Measurements from ENCODE around the gene FYB1.

FYB1 gene

DNA sequence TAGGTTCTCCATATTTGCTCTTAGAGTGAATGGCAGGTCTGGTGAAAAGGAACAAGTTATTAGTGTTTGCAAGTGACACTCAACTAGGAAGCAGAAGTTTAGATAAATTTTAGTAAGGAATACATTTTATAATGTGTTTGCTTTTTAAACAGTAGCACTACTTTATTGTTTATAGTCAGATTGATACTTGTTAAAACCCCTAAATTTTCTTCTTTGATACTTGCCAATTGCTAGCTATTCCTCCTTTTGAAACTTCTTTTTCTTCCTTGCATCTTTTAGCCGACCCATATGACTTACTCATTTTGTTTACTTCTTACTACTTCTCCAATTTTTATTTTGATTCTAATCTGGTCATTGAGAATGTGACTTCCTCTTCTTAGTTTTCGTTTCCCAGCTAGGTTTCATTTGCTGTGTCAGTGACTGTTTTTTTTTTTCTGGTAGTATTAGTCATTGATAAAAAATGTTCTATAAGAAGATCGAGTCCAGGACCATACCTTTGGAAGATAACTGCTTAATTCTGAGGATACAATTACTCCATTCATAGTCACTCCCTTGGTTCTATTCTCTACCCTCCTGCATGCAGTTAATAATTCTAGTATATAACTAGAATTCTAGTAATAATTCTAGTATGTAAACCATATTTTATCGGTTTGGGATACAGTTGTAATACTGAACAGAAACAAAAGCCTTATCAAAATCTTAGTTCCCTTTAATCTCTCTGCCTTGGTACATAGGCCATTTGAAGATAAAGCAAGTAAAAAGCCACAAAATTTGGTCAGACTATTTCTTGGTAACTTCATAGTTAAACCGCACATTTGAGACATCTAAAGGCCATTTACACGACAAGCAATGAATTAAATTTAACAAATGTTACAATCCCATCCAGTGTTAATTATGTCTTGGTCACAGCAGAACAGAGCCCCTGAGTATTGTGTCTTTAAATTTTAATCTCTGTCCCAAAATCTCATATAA lies 142.3 kb downstream of the FYB1 start:
- peak; percentile 92 for DNase-seq

DNA sequence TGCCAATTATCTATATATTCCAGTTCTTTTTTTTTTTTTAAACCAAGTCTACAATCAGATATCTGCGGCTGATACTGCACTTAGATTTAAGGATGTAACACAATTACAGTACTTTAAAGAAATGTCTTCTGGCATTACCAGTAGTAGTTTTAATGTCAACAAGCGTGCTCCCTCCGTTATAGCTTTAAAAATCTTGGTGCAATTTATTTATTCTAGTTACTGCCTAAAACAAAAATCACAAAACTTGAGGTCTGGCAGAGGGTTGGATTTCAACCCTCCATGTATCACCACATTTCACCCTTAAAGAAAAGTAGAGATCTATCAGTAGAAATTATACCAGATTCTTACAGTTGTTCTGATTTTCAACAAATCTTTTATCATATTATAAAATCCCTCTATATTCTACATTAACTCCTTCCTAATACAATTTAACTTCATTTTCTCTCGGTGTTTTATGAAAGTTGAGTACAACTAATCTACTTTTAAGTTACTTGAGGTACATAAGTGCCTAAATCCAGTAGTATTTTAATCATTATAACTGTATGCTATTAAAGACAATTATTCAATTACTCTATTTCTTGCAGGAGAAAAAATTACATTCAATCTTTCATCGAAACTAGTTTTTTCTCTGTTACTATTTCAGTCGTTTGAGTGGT lies 143.1 kb downstream of the FYB1 start:
- DNase-seq, result no peak

DNA sequence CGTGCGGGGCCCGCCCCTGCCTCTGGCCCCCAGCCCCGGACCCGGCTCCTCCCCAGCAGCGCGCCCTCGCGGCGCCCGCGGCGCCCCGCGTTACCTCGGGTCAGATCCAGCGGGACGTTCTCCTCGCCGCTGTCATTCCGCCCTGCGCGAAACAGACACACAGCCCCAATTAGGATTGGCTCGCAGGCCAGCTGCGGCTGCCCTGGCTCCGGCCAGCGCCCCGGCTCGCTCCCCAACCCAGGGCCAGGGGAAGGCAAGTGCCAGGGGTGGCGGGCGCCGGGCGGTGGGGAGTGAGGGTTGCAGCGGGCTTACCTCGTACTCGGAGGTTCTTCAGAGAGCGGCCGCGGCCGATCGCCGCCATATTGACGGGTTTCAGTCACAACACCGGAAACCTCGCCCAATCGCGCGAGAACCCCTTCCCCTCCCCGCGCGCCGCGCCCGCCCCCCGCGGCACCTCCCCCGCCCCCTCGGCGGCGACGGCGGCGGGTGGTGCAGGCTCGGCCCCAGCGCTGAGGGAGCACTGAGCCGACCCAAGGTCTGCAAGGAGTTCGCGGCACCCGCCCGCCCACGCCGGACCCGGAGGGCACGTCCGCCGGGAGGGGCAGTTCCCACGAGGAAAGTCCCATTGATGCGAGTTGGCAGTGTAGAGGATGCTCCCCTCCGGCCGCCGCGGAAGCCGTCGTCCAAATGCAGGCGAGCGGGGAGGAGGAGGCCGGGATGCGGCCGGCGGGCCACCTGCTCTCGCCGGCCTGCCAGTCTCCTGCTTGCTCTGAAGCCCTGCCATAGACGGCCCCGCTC lies 145.1 kb downstream of the FYB1 start, which contains the start of gene RICTOR:
RICTOR (minus strand) TSS at position 383 of the 798 bp plus-strand sequence; CDS start at position 361, 22 bp downstream.
- DNase-seq, result peak; percentile 98

DNA sequence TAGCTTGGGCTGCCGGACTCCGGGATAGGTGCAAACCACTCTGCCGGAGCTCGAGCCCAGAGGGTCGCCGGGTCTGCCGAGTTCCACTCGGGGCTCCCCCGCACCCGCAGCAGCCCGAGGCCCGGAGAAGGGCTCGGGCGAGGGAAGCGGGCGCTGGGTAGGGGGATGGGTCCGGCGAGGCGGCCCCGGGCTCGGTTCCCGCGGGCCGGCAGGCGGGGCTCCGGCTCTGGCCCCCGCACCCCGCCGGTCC lies 145.7 kb downstream of the FYB1 start:
- peak; percentile 27 for DNase-seq

DNA sequence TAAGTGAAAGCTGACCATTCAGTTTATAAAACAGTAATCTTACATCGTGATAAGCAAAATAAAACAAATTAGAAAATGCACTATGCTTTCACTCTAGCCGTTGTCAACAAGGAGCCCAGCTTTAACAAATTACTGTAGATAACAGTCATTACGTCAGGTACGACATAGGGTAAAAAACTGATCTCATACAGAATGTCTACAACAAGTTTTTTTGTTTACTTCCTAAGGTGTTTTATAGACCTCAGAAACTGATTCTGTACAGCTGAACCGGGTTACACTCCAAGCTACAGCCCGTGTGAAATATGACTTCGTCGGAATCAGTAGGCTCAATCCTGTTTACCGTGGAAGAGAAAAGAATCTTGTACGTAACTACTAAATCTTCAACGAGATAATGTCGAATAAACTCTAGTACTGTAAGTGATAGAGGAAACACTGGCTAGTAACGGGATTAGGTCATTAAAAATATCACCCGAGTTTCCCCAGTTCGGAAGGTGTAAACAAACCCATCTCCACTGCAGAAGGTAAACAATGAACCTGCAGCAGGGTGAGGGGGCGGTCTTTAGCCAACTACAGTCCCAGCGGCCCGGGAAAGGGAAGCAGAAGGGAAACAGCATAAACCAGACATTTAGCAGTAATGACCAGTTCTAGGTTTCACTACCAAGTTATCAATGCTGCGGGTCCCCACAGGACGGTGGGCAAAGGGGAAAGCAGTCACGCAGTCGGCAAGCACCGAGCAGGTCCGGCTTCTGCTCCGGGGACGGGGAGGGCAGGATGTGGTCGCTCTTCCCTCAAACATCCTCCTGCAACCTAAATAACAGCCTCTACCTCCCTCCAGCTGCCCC lies 146.2 kb downstream of the FYB1 start:
- DNase-seq, result peak; percentile 74

DNA sequence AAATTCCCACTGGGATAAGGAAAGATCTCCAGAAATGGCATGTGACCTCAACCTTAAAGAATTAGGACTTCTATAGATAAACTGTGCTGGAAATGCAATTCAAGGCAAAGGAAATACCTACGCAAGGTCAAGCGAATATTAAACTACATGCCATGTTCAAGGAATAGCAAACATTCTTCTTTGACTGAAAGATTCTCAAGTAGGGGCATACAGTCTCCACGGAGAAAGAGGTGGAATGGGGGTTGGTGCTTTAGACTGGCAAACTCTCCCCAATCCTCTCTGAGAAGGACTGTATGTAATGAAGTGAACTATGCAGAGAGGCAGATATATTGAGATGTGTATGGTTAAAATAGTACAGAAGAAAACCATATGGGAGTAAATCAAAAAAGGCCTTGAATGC lies 151.3 kb downstream of the FYB1 start:
- no peak for DNase-seq

DNA sequence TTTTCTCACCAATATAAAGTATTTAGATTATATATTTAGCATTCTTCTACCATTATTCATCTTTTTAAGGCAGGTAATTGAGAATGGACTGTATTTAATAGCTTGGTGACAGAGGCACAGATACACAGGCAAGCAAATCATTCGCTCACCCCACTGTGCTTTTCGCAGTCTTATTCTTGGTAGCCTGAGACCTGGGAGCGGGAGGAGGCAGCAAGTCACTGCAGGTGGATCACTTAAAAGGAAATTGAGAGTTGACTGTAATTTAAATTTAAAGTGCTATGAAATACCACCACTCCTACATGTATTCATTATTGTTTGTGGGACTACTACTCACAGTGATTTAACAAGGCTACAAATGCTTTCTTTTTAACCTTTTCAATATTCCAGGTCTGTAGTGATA lies 154.9 kb downstream of the FYB1 start:
- DNase-seq, result no peak

DNA sequence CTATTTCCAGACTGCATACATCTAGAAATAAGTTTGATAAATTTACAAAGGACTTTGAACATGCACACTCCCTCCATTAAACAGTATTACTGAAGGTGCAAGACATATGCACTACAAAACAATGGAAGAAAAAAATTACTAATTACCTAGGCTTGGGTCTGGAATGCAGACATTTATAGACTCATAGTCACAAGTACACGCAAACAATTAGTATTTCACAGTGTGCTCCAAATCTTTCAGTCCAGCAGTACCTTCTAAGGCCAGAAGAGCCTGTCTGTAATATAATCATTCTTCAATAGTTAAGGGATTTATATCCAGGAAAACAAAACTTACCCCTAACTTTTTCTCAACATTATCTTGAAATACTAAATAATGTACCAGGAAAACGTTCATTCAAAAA lies 156.3 kb downstream of the FYB1 start:
- DNase-seq, result no peak

DNA sequence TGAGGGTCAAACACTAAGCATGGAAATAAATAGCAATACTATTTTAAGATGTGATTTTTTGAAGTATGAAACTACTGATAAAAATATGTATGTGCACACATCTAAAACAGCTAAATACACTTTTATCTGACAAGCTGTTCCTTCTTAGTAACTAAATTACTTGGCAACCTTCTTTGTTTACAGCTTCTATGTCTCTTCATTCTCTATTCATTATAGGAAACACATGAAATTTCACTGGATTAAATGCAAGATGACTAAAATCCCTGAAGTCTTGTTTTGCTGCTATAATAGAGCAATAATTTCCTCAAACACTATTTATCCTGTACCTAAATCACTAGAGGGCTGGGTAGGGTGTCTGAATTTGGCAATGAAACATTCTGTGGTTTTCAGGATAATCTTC lies 156.8 kb downstream of the FYB1 start:
- DNase-seq, result no peak

DNA sequence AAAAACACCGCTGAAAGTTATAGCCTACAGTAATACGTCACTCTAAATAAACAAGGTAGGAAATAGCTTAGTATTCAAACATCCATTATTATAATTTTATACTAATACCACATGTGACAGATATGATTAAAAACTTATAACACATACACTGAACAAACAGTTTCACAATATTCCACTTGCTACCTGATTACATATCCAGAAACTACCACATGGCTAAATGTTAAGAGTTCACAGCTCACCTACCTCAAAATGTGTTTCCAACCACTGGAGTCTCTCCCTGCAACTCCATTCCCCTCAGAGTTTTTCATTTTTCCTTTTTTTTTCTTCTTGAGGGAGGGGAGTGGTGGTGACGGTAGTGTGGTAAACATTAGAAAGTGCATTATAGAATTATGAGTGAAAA lies 157.3 kb downstream of the FYB1 start:
- no peak for DNase-seq

DNA sequence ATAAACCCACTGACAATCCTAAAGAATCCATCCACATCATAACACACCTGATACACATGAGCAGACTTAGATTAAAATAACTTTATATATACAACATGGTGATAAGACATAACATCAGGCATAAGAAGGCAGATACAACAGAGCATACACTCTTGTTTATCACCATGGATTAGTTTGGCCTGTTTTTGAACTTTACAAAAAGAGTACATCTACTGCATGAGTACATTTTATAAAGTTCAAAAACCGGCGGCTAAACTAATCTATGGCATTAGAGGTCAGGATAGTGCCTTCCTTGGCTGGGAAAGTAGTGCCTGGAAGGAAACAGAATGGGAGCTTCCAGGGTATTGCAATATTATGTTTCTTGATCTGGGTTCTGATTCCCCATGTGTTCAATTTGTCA lies 160.3 kb downstream of the FYB1 start:
- DNase-seq, result no peak

DNA sequence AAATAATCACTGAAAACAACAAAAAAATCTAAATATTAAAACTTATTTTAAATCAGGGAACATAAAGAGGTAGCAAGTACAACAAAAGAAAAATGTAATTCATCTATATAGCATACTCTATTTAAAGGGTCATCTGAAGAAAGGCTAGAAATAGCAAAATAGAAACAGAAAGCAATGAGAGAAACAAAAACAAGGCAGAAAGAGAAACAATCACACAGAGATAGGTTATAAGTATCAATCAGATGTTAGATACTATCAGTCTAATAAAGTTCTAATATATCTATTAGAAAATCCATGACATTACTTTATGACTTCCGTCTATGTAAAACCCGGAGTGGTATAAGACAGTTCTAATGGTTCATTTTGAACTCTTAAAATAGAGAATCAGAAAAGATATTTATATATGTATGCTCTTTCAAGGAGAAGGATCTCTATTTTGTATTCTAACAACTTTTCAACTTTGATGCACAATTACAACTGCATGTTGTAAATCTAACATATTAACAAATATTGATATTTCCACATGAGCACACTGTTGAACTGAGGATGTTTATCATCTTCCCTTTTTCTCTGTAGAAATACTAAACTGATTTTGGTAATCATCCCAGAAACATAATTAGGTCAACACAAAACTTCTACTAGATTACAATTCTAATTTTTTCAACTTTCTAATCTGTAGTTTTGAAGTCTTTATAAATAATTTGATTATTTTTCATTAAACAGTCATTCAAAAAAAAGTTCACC lies 161.0 kb downstream of the FYB1 start:
- DNase-seq, result peak; percentile 64

DNA sequence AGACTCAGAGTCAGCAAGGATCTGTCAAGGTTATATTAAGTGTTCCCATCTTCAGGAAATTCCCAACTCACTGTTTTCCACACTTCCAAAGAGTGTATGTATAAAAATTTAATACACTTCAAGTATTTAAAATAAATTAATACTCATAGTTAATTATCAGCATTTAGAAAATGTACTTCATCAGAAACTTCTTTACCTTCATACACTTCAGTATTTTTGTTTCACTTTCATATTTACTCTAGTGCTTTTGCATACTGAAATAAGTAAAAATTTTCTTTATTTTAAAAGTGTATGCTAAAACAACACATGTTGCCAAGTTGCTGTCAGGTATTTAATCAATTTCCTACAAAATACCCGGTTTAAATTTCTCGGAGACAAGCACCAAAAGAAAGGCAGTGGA lies 161.6 kb downstream of the FYB1 start:
- peak; percentile 67 for DNase-seq

DNA sequence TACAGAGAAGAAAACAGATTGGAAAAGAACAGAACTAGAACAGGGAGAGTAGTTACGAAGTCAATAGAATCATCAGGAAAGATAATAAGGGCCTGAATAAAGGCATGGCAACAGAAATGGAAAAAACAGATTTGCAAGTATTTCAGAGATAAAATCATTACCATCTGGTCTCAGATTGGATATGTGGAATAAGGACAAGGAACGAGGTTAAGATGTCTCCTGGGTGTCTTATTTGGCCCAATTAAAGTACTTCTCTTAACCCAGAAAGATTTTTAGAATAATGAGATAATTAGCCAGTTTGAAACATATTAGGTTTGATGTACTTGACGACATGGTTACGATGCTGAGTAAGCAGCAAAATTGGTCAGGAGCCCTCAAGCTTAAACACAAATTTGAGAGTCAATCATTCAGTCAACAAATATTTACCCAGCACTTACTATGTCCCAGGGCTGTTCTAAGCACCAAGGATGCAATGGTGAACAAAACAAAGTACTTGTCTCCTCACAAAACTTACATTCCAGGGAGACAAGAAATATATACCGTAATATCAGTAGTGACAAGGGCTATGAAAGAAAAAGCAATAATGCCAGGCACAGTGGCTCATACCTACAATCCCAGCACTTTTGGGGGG lies 163.5 kb downstream of the FYB1 start:
- DNase-seq, result no peak
